ENCODE results near the gene FMOD.

DNA sequence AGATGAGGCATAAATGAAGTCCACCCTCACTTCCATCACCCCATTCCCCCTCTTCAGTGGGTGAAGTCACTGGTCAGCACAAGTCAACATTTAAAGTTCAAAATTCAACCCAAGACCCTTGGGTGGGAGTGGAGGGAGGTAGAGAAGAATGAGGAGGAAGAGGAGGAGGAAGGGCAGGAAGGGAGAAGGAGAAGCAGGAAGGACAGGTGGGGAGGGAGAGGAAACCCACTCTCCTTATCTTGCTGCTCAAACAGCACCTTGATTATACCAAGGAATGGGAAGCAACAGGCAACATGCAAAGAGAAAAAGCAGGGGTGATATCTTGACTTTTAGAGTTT is 49.6 kb downstream of the FMOD start:
- TF ChIP-seq SIN3A (IDR thresholded peaks at IDR 0.05; ENCODE audit: borderline replicate concordance, insufficient read depth, low read length): no peak
- TF ChIP-seq, protein P1, sequence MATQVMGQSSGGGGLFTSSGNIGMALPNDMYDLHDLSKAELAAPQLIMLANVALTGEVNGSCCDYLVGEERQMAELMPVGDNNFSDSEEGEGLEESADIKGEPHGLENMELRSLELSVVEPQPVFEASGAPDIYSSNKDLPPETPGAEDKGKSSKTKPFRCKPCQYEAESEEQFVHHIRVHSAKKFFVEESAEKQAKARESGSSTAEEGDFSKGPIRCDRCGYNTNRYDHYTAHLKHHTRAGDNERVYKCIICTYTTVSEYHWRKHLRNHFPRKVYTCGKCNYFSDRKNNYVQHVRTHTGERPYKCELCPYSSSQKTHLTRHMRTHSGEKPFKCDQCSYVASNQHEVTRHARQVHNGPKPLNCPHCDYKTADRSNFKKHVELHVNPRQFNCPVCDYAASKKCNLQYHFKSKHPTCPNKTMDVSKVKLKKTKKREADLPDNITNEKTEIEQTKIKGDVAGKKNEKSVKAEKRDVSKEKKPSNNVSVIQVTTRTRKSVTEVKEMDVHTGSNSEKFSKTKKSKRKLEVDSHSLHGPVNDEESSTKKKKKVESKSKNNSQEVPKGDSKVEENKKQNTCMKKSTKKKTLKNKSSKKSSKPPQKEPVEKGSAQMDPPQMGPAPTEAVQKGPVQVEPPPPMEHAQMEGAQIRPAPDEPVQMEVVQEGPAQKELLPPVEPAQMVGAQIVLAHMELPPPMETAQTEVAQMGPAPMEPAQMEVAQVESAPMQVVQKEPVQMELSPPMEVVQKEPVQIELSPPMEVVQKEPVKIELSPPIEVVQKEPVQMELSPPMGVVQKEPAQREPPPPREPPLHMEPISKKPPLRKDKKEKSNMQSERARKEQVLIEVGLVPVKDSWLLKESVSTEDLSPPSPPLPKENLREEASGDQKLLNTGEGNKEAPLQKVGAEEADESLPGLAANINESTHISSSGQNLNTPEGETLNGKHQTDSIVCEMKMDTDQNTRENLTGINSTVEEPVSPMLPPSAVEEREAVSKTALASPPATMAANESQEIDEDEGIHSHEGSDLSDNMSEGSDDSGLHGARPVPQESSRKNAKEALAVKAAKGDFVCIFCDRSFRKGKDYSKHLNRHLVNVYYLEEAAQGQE (IDR thresholded peaks at IDR 0.05; ENCODE audit: insufficient read depth in 1 of 2, low read depth in 2 of 2, low read length in 2 of 2): no peak
- no peak for TF ChIP-seq TAF1 (IDR thresholded peaks at IDR 0.05; ENCODE audit: borderline replicate concordance, insufficient read depth, low read length)
- TF ChIP-seq POLR2AphosphoS5 (IDR thresholded peaks at IDR 0.05; ENCODE audit: low read depth, low read length): no peak
- no peak for TF ChIP-seq FOXP2 (optimal IDR thresholded peaks at IDR 0.05; ENCODE audit: borderline replicate concordance, extremely low read depth, extremely low read length, insufficient read depth)
